Psoas muscle (tissue), 8 donors: ENCODE measurements around the gene NHLRC3. TPM values are rescaled to one million over a fixed set of nuclear protein-coding genes. Genes with fewer than 3 reads are reported as not detected.

Source experiments
- ATAC-seq, 4 donors: fragments of 200-7000 bp; cut with Tn5 transposase; one replicate each; pipeline ENCODE4 v1.9.1; 2020; ENCODE audit warnings: moderate library complexity in 3 of 4, mild to moderate bottlenecking in 2 of 4
- DNase-seq, 2 donors: peaks; one replicate each; pipeline ENCODE4 v3.0.0-alpha.2; 2020
- H3K27ac ChIP-seq: fragments of 200-600 bp; one replicate; pipeline ENCODE4 v1.8.0; 2022
- H3K27me3 ChIP-seq, 3 donors: fragments of 200-600 bp in 1 of 3; one replicate each; pipeline versions ENCODE4 v1.6.1 to v1.8.0; 2013 to 2022; ENCODE audit warnings: low read length in 2 of 3, mild to moderate bottlenecking in 2 of 3, moderate library complexity in 1 of 3; ENCODE audit not compliant: insufficient read depth in 3 of 3
- H3K36me3 ChIP-seq, 2 donors: fragments of 200-600 bp in 1 of 2; one replicate each; pipeline versions ENCODE4 v1.6.1 to v1.8.0; 2013 to 2022; ENCODE audit warnings: low read depth in 1 of 2, mild to moderate bottlenecking in 1 of 2, moderate library complexity in 1 of 2; ENCODE audit not compliant: insufficient read depth in 1 of 2
- H3K4me1 ChIP-seq: fragments of 200-600 bp; one replicate; pipeline ENCODE4 v1.8.0; 2022
- H3K4me3 ChIP-seq: fragments of 200-600 bp; one replicate; pipeline ENCODE4 v1.8.0; 2022; ENCODE audit warnings: mild to moderate bottlenecking
- H3K9me3 ChIP-seq: fragments of 200-600 bp; one replicate; pipeline ENCODE4 v1.8.0; 2022
- CTCF ChIP-seq: fragments of 200-600 bp; IDR thresholded peaks from one replicate; pipeline ENCODE4 v1.8.0; 2022; ENCODE audit warnings: antibody characterized with exemption
- WGBS, 3 donors: extraction: QIAGEN DNeasy Blood & Tissue Kit; methylation state at CpG; one replicate each; pipeline versions ENCODE4 v1.1.6 to v1.1.7; 2013; 5-methylcytosine and 5-hydroxymethylcytosine counted together
- intact Hi-C, 2 donors: fragments of 100-400 bp; cut with DNase I; formaldehyde crosslinking; loops; one replicate each; pipeline versions ENCODE4 v1.11.0 to v1.14.2; 2022
- polyA plus RNA-seq, 3 donors: library from polyadenylated mRNA; stranded (reverse); fragments of 200-250 nt; gene quantifications; one replicate each; pipeline ENCODE4 v1.2.3, GENCODE V29; 2013
- total RNA-seq, 4 donors: library from RNA; stranded (reverse); fragmentation: NEBNext Ultra II Directional in 2 of 4; extraction: Animal tissue kit (Norgen Biotek cat#: 25700) in 2 of 4; gene quantifications; one replicate each; pipeline versions ENCODE4 v1.2.1 to v1.2.4, GENCODE V29; 2021 to 2023
- donor health status: healthy with polysubstance abuse.
- donor health status: DM: no; HTN: no; CAD: no; lungs with moderate emphysema.
- donor health status: Bipolar disorder and iron deficiency.
- donor health status: healthy.
- donor health status: DM: yes; HTN: yes; CAD: no.
- donor health status: DM: no; HTN: no; CAD: no.
- donor health status: DM: no; HTN: no; CAD: no.
- donor health status: DM: yes; HTN: yes; CAD: no.

NHLRC3 gene
- total and polyA plus RNA-seq, 7 donors = 3.4 to 10.1 (median 8.0) TPM

GRCh38 chr13:39032150-39032549 lies 6.1 kb upstream of the NHLRC3 start:
- Histone ChIP-seq H3K9me3 (no peaks in the 10 kb centered on the region), H3K27me3 (no peaks in the 10 kb centered on the region), H3K4me1 (peaks cover 25% of the 10 kb centered on the region), H3K27ac (no peak overlapping the region), H3K4me3 (no peak overlapping the region), H3K36me3 (peaks cover 0 to 37% of the 10 kb centered on the region in 2 donors)
- ATAC-seq (no peak), DNase-seq (no peak)
- no peak for TF ChIP-seq CTCF
- 95 to 100% (median 96%) methylated on average over 1 of the region's 1 CpG for WGBS, 3 donors
- intact Hi-C loops = loop anchor here in 1 of 2 donors (10.0 kb wide), 1 partner anchor 233 kb away; no protein-coding TSS in a partner anchor

- Histone ChIP-seq H3K36me3 (peaks cover 0 to 20% of the 10 kb centered on the region in 2 donors), H3K4me3 (no peak overlapping the region), H3K9me3 (no peaks in the 10 kb centered on the region), H3K27me3 (no peaks in the 10 kb centered on the region), H3K4me1 (peaks cover 26% of the 10 kb centered on the region), H3K27ac (no peak overlapping the region)
- ATAC-seq (no peak), DNase-seq (no peak)
- TF ChIP-seq CTCF = no peak
- intact Hi-C loops = loop anchor here in 1 of 2 donors (10.0 kb wide), 1 partner anchor 231 kb away; no protein-coding TSS in a partner anchor
- WGBS, 3 donors = 82 to 100% (median 97%) methylated on average over 1 of the region's 1 CpG
Observed at GRCh38 chr13:39034085-39034484, 4.2 kb upstream of the NHLRC3 start.

GRCh38 chr13:39035204-39035603 lies 3.1 kb upstream of the NHLRC3 start:
- H3K27me3 ChIP-seq = no peaks in the 10 kb centered on the region
- 41 to 62% (median 42%) methylated on average over 2 of the region's 2 CpGs for WGBS, 3 donors
- no peak for ATAC-seq
- H3K4me1 ChIP-seq = peaks cover 31% of the 10 kb centered on the region
- H3K4me3 ChIP-seq = peak overlapping the region; percentile 95
- intact Hi-C loops = loop anchor here in 1 of 2 donors (10.0 kb wide), 1 partner anchor 230 kb away; no protein-coding TSS in a partner anchor
- no peak for DNase-seq
- no peak for TF ChIP-seq CTCF
- H3K9me3 ChIP-seq = no peaks in the 10 kb centered on the region
- peaks cover 0 to 12% of the 10 kb centered on the region in 2 donors for H3K36me3 ChIP-seq
- no peak overlapping the region for H3K27ac ChIP-seq

GRCh38 chr13:39035799-39036198 lies 2.5 kb upstream of the NHLRC3 start:
- peak overlapping the region; percentile 95 for H3K4me3 ChIP-seq
- WGBS, 3 donors = 11 to 19% (median 16%) methylated on average over 2 of the region's 2 CpGs
- H3K27me3 ChIP-seq = no peaks in the 10 kb centered on the region
- no peak for DNase-seq
- no peak for ATAC-seq
- intact Hi-C loops = loop anchor here in 1 of 2 donors (10.0 kb wide), 1 partner anchor 229 kb away; no protein-coding TSS in a partner anchor
- peaks cover 31% of the 10 kb centered on the region for H3K4me1 ChIP-seq
- H3K27ac ChIP-seq = no peak overlapping the region
- no peak for TF ChIP-seq CTCF
- H3K9me3 ChIP-seq = no peaks in the 10 kb centered on the region
- H3K36me3 ChIP-seq = peaks cover 0 to 12% of the 10 kb centered on the region in 2 donors

GRCh38 chr13:39036212-39036611 lies 2.0 kb upstream of the NHLRC3 start:
- WGBS, 3 donors = 2 to 3% (median 2%) methylated on average over 9 of the region's 9 CpGs
- Histone ChIP-seq H3K36me3 (peaks cover 0 to 7% of the 10 kb centered on the region in 2 donors), H3K4me3 (peak overlapping the region; percentile 95), H3K27me3 (no peaks in the 10 kb centered on the region), H3K9me3 (no peaks in the 10 kb centered on the region), H3K4me1 (peaks cover 31% of the 10 kb centered on the region), H3K27ac (no peak overlapping the region)
- ATAC-seq (no peak), DNase-seq (no peak)
- no peak for TF ChIP-seq CTCF
- intact Hi-C loops = loop anchor here in 1 of 2 donors (10.0 kb wide), 1 partner anchor 229 kb away; no protein-coding TSS in a partner anchor
